Panc1 (cell line): ENCODE results near the gene HACD4.

ENCODE experiments used
- POLR2AphosphoS5 ChIP-seq: IDR thresholded peaks from 2 replicates; pipeline ENCODE4 v1.6.1; 2012; ENCODE audit warnings: mild to moderate bottlenecking, low read depth, low read length, moderate library complexity
- SIN3A ChIP-seq: IDR thresholded peaks from 2 replicates; pipeline ENCODE4 v1.6.1; 2012; ENCODE audit warnings: low read depth, mild to moderate bottlenecking, low read length, moderate library complexity, borderline replicate concordance; ENCODE audit not compliant: insufficient read depth
- TCF7L2 ChIP-seq: IDR thresholded peaks from 2 replicates; pipeline ENCODE4 v1.6.1; 2011; ENCODE audit warnings: mild to moderate bottlenecking, low read depth, low read length, inconsistent platforms
- TF ChIP-seq, protein P1 (sequence below), 2 experiments: IDR thresholded peaks; 2 replicates each; pipeline ENCODE4 v1.6.1; 2011 to 2012; ENCODE audit warnings: low read depth in 2 of 2, control low read depth in 1 of 2, low read length in 1 of 2, mild to moderate bottlenecking in 1 of 2, moderate library complexity in 1 of 2; ENCODE audit not compliant: insufficient read depth in 1 of 2
- TF ChIP-seq, protein P2 (sequence below): fragments of 450-650 bp; IDR thresholded peaks from 2 replicates; pipeline ENCODE4 v1.5.1; 2017; ENCODE audit warnings: mild to moderate bottlenecking

DNA sequence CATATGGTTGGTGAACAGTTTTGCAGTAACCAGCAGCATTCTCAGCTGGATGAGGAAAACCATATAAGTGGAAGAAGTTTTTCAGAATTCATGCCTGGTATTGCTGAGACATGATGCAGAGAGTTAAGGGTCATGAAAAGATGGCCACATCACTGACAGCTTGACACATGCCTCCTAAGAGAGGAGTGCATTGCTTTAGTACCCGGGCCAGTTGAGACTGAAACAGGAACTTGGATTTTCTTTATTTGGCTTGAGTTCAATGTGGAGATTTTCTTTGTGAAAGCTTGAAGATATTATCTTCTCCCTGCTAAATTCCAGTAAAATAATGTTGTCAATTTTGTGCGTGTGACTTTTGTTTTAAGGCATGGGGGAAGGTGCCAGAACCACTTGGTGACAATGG, 35.8 kb downstream of the HACD4 start:
- TF ChIP-seq, protein P1, sequence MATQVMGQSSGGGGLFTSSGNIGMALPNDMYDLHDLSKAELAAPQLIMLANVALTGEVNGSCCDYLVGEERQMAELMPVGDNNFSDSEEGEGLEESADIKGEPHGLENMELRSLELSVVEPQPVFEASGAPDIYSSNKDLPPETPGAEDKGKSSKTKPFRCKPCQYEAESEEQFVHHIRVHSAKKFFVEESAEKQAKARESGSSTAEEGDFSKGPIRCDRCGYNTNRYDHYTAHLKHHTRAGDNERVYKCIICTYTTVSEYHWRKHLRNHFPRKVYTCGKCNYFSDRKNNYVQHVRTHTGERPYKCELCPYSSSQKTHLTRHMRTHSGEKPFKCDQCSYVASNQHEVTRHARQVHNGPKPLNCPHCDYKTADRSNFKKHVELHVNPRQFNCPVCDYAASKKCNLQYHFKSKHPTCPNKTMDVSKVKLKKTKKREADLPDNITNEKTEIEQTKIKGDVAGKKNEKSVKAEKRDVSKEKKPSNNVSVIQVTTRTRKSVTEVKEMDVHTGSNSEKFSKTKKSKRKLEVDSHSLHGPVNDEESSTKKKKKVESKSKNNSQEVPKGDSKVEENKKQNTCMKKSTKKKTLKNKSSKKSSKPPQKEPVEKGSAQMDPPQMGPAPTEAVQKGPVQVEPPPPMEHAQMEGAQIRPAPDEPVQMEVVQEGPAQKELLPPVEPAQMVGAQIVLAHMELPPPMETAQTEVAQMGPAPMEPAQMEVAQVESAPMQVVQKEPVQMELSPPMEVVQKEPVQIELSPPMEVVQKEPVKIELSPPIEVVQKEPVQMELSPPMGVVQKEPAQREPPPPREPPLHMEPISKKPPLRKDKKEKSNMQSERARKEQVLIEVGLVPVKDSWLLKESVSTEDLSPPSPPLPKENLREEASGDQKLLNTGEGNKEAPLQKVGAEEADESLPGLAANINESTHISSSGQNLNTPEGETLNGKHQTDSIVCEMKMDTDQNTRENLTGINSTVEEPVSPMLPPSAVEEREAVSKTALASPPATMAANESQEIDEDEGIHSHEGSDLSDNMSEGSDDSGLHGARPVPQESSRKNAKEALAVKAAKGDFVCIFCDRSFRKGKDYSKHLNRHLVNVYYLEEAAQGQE (IDR thresholded peaks at IDR 0.05; ENCODE audit: insufficient read depth in 1 of 2, low read depth in 2 of 2, low read length in 1 of 2) = no peak
- TF ChIP-seq, protein P2, sequence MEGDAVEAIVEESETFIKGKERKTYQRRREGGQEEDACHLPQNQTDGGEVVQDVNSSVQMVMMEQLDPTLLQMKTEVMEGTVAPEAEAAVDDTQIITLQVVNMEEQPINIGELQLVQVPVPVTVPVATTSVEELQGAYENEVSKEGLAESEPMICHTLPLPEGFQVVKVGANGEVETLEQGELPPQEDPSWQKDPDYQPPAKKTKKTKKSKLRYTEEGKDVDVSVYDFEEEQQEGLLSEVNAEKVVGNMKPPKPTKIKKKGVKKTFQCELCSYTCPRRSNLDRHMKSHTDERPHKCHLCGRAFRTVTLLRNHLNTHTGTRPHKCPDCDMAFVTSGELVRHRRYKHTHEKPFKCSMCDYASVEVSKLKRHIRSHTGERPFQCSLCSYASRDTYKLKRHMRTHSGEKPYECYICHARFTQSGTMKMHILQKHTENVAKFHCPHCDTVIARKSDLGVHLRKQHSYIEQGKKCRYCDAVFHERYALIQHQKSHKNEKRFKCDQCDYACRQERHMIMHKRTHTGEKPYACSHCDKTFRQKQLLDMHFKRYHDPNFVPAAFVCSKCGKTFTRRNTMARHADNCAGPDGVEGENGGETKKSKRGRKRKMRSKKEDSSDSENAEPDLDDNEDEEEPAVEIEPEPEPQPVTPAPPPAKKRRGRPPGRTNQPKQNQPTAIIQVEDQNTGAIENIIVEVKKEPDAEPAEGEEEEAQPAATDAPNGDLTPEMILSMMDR = no peak
- no peak for TF ChIP-seq POLR2AphosphoS5
- no peak for TF ChIP-seq TCF7L2
- no peak for TF ChIP-seq SIN3A
